GM19240 (cell line): ENCODE data around the gene ERGIC1.

Experiments
- DNase-seq: peaks from one replicate; pipeline ENCODE4 v3.0.0; 2011; ENCODE audit warnings: low spot score; ENCODE audit not compliant: insufficient read length

Gene ERGIC1

DNA sequence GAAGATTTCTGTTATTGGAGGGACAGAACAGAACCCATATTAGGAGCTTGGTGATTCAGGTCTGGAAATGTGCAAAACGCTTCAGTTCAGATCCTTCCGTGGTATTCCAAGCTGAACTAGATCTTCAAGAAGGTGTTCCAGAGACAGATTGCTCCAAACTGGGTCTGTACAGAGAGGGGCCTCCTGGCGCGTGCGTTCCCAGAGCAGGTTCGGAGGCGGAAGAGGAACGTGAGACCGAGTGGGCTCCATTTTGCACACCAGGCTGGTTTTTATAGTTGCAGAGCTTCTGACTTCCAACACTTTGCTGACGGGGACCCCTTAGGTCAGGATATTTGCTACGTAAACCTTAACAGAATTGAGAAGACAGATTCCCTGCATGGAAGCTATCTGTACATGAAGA lies 108.5 kb downstream of the ERGIC1 start:
- no peak for DNase-seq

DNA sequence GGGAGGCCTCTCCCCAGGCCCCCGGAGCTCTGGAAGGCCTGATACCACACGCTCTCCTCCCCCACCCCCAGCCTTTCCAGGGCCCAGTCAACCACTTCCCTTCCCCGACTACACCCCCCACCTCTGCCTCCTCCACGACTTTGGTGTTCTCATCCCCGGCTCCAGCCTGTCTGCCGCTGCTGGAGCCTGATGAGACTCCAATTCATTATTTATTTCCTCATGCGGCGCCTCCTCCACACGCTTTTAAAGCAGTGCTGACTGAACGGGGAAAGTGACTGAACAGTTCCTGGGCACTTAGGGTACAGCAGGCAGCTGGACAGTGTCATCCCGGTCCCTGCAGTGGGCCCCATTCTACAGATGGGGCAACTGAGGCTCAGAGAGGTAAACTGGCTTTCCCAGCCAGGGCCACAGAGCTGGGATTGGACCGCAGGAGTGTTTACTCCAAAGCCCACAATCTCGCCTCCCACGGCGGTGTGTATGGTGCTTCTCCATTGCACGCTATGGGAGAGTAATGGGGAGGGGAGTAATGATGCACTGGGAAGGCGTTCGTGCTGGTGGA lies 109.3 kb downstream of the ERGIC1 start:
- DNase-seq, result no peak

- DNase-seq, result no peak
These were observed 109.9 kb downstream of the ERGIC1 start for GRCh38 chr5:172943906-172944305.

- no peak for DNase-seq
These were observed 110.7 kb downstream of the ERGIC1 start for GRCh38 chr5:172944741-172945140.

DNA sequence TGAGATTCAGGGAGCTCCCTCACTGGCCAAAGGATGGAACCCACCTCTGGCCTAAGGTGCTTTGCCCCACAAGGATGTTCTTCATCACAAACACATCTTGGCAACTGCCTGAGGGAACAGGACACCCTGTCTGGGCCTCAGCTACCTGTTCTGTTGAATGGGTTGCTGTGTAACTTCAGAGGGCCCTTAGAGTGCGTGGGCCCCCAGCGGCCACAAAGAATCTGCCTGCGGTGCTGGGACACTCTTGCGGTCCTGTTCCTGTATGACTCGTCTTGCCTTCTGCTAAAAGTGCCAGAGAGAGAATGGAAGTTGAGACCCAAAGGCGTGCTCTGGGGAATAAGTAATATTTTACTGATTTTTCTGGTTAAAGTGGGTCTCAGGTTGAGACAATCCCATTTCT lies 111.1 kb downstream of the ERGIC1 start:
- DNase-seq, result no peak

DNA sequence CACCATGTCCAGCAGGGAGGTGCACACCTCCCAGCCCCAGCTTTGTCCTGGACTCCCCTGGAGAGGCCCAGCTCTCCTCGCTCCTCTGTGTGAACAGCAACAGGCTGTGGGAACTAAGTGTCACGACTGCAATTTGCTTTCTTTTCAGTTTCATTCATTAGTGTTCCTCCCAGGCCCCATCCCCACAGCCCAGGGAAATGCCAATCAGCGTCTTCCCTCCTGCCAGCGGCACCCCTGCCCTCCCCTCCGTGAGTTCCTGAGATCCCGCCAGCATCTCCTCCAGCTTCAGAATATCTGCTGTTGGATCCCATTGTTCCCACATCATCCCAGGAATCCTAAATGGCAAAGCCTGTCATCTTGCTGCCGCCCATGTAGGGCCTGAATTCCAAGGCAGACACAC lies 112.1 kb downstream of the ERGIC1 start:
- DNase-seq, result no peak

DNA sequence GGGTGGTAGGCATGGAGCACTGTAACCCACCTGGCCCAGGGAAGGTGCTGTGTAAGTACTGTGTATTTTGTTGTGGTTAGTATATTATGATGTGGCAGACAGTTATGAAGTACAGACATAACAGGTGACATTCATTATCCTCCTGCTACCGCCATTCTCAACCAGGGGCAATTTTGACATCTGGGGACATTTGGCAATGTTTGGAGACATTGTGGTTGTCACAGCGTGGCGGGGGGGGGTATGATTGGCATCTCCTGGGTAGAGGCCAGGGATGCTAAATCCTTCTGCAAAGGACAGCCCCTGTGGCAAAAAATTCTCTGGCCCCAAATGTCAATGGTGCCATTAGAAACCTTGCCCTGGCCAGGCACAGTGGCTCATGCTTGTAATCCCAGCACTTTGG lies 115.4 kb downstream of the ERGIC1 start:
- DNase-seq, result no peak

- DNase-seq, result no peak
These were observed 116.3 kb downstream of the ERGIC1 start for GRCh38 chr5:172950176-172950965.

DNA sequence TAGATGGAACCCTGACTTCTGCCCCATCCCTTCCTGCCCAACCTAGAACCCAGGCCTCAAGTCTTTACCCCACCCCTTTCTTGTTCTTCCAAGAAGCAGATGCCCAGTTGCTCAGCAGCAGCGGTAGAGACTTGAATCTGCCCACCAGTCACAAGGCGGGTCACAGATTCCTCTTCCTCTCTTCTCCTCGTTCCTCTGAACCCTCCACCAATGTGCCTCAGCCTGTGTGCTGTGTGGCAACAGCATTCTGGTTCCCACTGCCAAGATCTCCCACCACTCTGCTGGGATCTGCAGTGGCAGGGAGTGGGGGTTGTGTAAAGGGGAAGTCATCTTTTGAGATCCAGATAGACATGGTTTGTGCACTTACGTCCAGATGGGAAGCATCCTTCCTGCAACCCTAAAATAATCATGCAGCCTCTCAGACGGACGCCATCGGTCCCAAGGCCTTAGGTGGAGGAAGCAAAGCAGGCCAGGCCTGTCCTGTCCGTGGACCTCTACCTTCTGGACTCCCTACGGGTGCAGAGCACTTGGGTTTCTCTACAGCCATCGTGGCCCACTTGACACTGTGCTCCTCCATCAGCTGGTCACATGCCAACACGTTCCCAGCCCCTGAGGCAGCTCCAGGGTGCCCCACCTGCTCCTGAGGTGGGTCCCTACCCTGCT lies 117.5 kb downstream of the ERGIC1 start:
- DNase-seq, result no peak

DNA sequence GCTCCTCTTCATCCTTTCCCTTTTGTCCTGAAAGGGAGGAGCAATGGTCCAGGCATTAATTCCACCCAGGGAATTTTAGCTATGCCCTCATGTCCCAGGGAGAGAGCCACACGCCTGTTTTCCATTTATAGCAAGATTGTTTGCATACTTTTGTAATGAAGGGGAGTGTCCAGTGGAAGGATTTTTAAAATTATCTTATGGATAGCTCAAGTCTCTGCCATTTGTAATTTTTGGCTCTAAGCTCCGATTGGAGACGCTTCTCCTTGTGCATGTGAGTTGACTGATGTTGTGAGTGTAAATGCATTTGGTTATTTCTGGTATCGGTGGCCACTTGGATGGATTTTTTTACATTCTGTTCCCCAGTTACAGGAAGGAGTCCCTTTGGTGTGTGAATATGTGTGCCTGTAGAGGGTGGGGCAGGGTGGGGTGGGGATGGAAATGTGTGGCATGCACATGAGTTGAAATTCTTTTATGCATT lies 118.0 kb downstream of the ERGIC1 start:
- no peak for DNase-seq

DNA sequence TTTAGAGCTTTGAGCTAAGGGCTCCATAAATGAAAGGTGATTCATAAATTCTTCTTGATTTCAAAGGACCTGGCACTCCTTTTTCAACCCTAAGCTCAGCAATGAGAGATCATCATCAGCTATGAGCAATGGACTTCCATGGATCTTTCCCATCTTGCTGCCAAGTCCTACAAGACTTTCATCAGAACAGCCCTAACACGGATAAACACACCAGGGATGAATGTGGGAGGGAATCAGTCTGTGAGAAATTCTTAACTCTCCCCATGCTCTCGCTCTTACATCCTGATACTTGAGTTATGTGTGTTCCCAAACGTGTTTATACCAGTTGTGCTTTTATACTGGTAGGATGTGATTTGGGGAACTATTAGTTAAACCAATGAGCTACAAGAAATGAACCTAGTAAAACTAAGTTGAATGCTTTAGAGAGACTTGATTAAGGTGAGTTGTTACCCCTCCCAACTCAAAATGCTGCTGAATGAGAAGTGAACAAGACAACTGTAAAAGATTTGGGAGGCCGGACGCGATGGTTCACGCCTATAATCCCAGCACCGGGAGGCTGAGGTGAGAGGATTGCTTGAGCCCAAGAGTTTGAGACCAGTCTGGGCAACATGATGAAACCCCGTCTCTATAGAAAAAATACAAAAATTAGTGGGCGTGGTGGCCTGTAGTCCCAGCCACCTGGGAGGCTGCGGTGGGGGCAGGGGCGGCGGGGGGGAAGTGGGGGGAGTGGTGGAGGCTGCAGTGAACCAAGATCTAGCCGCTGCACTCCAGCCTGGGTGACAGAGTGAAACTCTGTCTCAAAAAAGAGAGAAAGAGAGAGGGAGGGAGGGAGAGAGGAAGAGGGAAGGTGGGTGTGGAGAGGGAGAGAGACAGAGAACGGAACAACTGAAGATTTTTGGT lies 120.0 kb downstream of the ERGIC1 start:
- DNase-seq, result no peak

DNA sequence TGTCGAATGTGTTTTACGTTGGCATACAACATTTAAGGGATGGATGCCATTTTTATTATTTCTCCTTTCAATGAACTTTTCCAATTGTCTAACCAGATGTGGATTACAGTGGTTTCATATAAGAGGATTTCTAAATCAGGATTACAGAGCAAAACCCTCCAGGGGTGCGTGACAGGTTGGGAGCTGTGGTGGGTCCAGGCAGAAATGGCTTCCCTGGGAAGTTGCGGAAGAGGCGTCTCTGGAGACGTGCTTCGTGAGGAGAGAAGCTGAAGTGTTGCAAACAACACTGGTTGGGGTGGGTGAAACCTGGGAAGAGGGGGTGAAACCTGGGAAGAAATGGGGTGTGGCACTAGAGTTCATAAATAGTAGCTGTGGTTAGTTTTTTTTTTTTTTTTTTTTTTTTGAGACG lies 120.7 kb downstream of the ERGIC1 start:
- DNase-seq, result no peak

DNA sequence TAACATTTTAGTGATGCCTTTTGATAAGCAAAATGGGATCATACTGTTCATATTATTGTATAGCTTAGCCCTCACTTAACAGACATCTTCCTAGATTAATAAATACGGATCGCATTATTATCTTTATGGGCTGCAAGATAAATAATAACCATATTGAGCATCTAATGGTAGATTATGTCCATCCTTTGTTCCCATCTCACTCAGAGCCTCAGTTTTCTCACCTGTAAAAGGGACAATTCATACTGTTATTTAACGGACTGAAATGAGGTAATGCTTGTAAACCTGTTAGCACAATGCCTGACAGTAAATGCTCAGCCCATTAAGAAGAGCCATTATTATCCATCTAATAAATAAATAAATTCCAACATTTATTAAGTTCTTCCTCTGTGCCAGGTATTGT lies 122.2 kb downstream of the ERGIC1 start:
- DNase-seq, result no peak

- no peak for DNase-seq
These were observed 122.9 kb downstream of the ERGIC1 start for GRCh38 chr5:172956936-172957335.

DNA sequence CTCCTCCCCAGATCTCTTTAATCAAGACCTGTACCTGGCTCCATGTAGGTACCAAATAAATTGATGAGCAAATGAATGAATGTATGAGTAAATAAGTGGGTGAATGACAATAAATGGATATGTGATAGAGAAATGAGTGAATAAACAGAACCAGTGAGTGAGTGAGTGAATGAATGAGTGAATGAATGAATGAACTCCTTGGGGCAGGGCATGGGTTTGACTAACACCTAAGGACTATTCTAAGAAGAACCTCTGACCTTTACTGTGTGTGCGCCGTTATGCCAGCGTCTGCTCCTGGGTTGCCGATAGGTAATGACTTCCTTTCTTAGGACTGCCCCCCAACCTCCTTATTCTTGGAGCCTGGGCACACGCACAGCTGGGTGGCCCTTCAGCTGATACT lies 123.4 kb downstream of the ERGIC1 start:
- DNase-seq, result no peak

DNA sequence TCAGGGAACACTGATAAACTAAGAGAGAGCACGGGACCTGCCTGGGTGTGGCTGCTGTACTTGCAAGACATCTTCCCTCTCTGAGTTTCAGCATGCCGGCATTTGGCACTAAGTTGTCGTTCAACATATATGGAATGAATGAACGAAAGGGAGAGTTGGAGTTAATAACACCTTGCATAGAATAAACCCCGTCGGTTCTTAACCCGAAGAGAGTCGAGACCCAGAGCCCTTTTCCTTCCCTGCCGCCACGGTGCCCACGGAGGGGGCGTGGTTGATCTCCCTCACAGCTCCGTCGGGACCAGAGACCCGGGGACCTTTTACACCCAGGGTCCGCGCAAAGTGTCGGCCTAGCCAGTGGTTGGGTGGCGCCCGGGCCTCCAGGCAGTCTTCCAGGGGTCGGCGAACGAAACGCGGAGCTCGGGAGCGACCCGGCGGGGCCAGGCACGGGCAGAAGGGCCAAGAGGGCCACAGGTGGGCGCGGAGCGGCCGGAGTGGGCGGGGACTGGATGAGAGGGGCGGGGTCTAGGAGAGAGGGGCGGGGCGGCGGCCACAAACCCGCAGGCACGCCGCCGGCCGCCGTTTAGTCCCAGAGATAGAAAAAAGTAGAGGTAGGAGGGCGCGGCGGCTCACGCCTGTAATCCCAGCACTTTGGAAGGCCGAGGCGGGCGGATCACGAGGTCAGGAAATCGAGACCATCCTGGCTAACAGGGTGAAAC lies 124.4 kb downstream of the ERGIC1 start:
- DNase-seq, result peak; percentile 82

GRCh38 chr5:172959824-172960799 lies 126.1 kb downstream of the ERGIC1 start:
- no peak for DNase-seq

GRCh38 chr5:172969921-172970320 lies 135.9 kb downstream of the ERGIC1 start:
- DNase-seq, result no peak

DNA sequence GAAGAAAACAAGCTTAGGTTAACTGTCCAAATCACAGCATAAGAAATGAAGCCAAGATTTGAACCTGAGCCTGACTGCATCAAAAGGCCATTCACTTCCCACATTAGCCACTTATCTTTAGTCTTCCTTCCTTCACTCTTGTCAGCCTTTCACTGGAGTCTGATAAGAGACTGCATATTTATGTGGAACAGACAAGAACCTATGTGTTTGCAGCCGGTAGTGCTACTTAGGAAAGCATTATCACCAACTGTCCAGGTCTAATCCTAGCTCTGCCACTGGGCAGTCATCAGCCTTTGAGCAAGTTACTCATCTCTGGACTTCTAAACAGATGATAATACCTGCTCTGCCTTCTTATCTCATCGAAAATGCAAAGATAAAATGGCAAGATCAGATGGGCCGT lies 137.4 kb downstream of the ERGIC1 start:
- DNase-seq, result no peak

- DNase-seq, result no peak
These were observed 138.5 kb downstream of the ERGIC1 start for GRCh38 chr5:172972552-172972951.
